PC-3 (cell line): Measurements from ENCODE around the gene GABBR1.

Experiments used
- EZH2 ChIP-seq: fragments of 300-600 bp; sonication (generic); IDR thresholded peaks from one replicate; pipeline ENCODE4 v1.6.1; 2017; ENCODE audit warnings: antibody characterized with exemption, mild to moderate bottlenecking, low read length; ENCODE audit not compliant: unreplicated experiment
- EZH2phosphoT487 ChIP-seq: fragments of 300-600 bp; sonication (generic); IDR thresholded peaks from 2 replicates; pipeline ENCODE4 v1.6.1; 2018; ENCODE audit warnings: mild to moderate bottlenecking, antibody characterized with exemption, low read length, borderline replicate concordance
- TF ChIP-seq, protein P1 (sequence below): fragments of 300-600 bp; sonication (generic); conservative IDR thresholded peaks from 2 replicates; pipeline ENCODE4 v1.5.1; 2017; ENCODE audit warnings: antibody characterized with exemption, low read depth, mild to moderate bottlenecking, low read length

DNA sequence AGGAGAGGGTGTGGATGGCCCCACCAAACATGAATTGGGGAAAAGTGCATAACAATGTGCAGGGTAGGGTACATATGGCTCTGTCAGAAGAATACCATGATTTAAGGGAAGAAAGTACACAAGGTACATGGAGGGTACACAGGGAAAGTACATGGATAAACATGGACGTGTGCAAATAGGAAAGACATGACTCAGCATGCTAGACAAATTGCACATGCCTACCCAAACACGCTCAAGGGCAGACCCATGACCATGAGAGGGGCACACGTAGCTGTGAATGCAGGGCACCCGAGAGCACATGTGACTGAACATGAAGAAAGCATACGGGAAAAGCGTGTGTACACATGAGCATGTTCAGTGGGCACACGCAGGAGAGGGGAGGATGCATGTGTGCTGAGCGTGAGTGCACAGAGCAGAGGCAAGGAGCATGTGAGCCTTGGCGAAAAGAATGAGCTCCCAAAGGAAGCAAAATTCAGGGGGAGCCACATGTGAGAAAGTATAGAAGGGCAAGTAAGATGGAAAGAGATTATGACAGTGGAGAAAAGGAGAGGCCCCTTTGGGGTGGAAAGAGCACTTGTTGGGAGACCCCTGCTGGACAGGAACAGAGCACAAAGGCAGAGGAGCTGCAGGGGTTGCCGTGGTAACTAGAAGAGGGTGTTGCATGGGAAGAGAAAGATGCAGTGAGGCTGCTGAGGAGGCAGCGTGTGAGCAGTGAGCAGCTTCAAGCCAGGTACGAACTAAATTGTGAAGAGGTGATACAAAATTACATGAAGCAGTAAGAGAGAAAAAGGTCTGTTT is 30.2 kb downstream of the GABBR1 start:
- TF ChIP-seq, protein P1, sequence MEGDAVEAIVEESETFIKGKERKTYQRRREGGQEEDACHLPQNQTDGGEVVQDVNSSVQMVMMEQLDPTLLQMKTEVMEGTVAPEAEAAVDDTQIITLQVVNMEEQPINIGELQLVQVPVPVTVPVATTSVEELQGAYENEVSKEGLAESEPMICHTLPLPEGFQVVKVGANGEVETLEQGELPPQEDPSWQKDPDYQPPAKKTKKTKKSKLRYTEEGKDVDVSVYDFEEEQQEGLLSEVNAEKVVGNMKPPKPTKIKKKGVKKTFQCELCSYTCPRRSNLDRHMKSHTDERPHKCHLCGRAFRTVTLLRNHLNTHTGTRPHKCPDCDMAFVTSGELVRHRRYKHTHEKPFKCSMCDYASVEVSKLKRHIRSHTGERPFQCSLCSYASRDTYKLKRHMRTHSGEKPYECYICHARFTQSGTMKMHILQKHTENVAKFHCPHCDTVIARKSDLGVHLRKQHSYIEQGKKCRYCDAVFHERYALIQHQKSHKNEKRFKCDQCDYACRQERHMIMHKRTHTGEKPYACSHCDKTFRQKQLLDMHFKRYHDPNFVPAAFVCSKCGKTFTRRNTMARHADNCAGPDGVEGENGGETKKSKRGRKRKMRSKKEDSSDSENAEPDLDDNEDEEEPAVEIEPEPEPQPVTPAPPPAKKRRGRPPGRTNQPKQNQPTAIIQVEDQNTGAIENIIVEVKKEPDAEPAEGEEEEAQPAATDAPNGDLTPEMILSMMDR: peak; percentile 47; the same call in 1 of the 2 replicates
- TF ChIP-seq EZH2: no peak
- no peak for TF ChIP-seq EZH2phosphoT487
